OCI-LY7 (cell line): ENCODE data around the gene GRK5.

ENCODE experiments used
- EZH2phosphoT487 ChIP-seq: fragments of 200-600 bp; sonication (generic); IDR thresholded peaks from 2 replicates; pipeline ENCODE4 v1.6.1; 2018; ENCODE audit warnings: low read depth, borderline replicate concordance, mild to moderate bottlenecking, mixed run types, antibody characterized with exemption, low read length, moderate library complexity, mixed read lengths
- TF ChIP-seq, protein P1 (sequence below): fragments of 200-600 bp; sonication (generic); conservative IDR thresholded peaks from 2 replicates; pipeline ENCODE4 v1.5.1; 2014; ENCODE audit warnings: mild to moderate bottlenecking, antibody characterized with exemption, low read length, moderate library complexity, mixed read lengths

DNA sequence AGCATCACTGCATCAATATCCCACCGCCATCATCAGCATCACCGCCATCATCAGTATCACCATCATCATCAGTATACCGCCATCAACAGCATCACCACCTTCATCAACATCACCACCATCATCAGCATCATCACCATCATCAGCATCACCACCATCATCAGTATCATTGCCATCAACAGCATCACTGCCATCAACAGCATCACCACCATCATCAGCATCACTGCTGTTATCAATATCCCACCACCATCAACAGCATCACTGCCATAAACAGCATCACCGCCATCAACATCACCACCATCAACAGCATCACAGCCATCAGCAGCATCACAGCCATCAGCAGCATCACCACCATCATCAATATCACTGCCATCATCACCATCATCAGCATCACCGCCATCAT lies 219.3 kb downstream of the GRK5 start:
- TF ChIP-seq, protein P1, sequence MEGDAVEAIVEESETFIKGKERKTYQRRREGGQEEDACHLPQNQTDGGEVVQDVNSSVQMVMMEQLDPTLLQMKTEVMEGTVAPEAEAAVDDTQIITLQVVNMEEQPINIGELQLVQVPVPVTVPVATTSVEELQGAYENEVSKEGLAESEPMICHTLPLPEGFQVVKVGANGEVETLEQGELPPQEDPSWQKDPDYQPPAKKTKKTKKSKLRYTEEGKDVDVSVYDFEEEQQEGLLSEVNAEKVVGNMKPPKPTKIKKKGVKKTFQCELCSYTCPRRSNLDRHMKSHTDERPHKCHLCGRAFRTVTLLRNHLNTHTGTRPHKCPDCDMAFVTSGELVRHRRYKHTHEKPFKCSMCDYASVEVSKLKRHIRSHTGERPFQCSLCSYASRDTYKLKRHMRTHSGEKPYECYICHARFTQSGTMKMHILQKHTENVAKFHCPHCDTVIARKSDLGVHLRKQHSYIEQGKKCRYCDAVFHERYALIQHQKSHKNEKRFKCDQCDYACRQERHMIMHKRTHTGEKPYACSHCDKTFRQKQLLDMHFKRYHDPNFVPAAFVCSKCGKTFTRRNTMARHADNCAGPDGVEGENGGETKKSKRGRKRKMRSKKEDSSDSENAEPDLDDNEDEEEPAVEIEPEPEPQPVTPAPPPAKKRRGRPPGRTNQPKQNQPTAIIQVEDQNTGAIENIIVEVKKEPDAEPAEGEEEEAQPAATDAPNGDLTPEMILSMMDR, result no peak
- no peak for TF ChIP-seq EZH2phosphoT487
